DND-41 (cell line): ENCODE results near the gene NXPE3.

Source experiments
- ATAC-seq: fragments of 200-7000 bp; cut with Tn5 transposase; 3 replicates; pipeline ENCODE4 v1.9.1; 2021; ENCODE audit warnings: low read depth; ENCODE audit not compliant: insufficient read depth
- DNase-seq: peaks from one replicate; pipeline ENCODE4 v3.0.0-alpha.2; 2020
- H2AFZ ChIP-seq: 2 replicates; pipeline ENCODE4 v1.6.0; 2012; ENCODE audit warnings: low read depth, low read length
- H3K27ac ChIP-seq: 2 replicates; pipeline ENCODE4 v1.5.1; 2012; ENCODE audit warnings: low read length, inconsistent platforms
- H3K27me3 ChIP-seq: fragments of 200-600 bp; sonication (generic); 2 replicates; pipeline ENCODE4 v1.6.0; 2012; ENCODE audit warnings: low read length, mild to moderate bottlenecking, inconsistent platforms; ENCODE audit not compliant: insufficient read depth, poor library complexity
- H3K36me3 ChIP-seq: 2 replicates; pipeline ENCODE4 v1.5.1; 2012; ENCODE audit warnings: low read length, inconsistent platforms; ENCODE audit not compliant: insufficient read depth
- H3K4me1 ChIP-seq: 2 replicates; pipeline ENCODE4 v1.5.1; 2012; ENCODE audit warnings: mild to moderate bottlenecking, low read length; ENCODE audit not compliant: insufficient read depth
- H3K4me2 ChIP-seq: 2 replicates; pipeline ENCODE4 v1.6.0; 2012; ENCODE audit warnings: mild to moderate bottlenecking, moderate library complexity, low read length, inconsistent platforms; ENCODE audit not compliant: insufficient read depth
- H3K4me3 ChIP-seq, 2 experiments: fragments of 200-600 bp in 1 of 2; shearing (Covaris generic) in 1 of 2; 2 replicates each; pipeline ENCODE4 v1.5.1; 2012 to 2016; ENCODE audit warnings: inconsistent platforms in 2 of 2, low read length in 2 of 2, mild to moderate bottlenecking in 2 of 2, low read depth in 1 of 2, moderate library complexity in 1 of 2
- H3K79me2 ChIP-seq: 2 replicates; pipeline ENCODE4 v1.6.0; 2012; ENCODE audit warnings: low read length, inconsistent platforms; ENCODE audit not compliant: insufficient read depth
- H3K9ac ChIP-seq: 2 replicates; pipeline ENCODE4 v1.6.0; 2012; ENCODE audit warnings: low read depth, mild to moderate bottlenecking, inconsistent platforms, low read length, moderate library complexity
- H3K9me3 ChIP-seq: 2 replicates; pipeline ENCODE4 v1.5.1; 2012; ENCODE audit warnings: low read length, moderate library complexity, mild to moderate bottlenecking, inconsistent platforms; ENCODE audit not compliant: insufficient read depth, severe bottlenecking
- H4K20me1 ChIP-seq: 2 replicates; pipeline ENCODE4 v1.6.0; 2012; ENCODE audit warnings: low read length; ENCODE audit not compliant: insufficient read depth
- EZH2 ChIP-seq: IDR thresholded peaks from 3 replicates; pipeline ENCODE4 v1.6.1; 2012; ENCODE audit warnings: borderline replicate concordance, low read depth, mild to moderate bottlenecking, moderate library complexity, low read length, inconsistent platforms; ENCODE audit not compliant: severe bottlenecking
- TF ChIP-seq, protein P1 (sequence below): IDR thresholded peaks from 2 replicates; pipeline ENCODE4 v1.5.1; 2012; ENCODE audit warnings: borderline replicate concordance, low read length, moderate library complexity, mild to moderate bottlenecking; ENCODE audit not compliant: poor library complexity, severe bottlenecking; ENCODE audit errors: extremely low read depth

Gene NXPE3

DNA sequence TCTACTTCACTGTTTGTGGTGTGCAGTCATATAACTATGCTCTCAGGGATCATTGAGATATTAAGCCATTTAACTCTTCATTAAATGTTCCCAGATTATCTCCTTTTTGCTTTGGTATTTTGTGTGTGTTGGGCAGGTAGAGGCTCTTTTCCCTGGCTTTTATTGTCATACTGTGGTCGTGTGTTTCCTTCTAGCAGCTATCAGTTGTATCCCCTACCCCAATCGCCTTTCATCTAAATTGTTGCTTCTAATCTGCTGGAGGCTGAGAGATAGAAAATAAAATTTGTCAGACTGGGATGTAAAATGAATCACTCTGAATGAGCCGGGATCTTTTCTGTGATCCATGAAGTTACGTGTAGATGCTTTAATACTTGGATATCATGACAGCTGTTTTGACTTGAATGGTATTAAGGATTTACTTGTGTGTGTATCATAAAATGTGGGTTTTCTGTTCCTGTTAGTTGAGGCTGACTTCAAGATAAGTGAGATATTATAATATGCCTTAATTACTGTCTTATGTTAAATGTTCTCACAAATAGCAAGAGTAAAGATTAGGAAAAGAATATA, 79.5 kb downstream of the NXPE3 start:
- Histone ChIP-seq H3K9ac (no peak overlapping the region), H3K4me1 (no peaks in the 10 kb centered on the region), H3K9me3 (no peaks in the 10 kb centered on the region), H3K27ac (no peak overlapping the region), H2AFZ (no peak overlapping the region), H3K36me3 (peaks cover 66% of the 10 kb centered on the region), H3K27me3 (no peaks in the 10 kb centered on the region), H3K4me3 (no peak overlapping the region), H3K4me2 (no peak overlapping the region), H3K79me2 (no peaks in the 10 kb centered on the region), H4K20me1 (no peaks in the 10 kb centered on the region)
- DNase-seq: no peak
- TF ChIP-seq, protein P1, sequence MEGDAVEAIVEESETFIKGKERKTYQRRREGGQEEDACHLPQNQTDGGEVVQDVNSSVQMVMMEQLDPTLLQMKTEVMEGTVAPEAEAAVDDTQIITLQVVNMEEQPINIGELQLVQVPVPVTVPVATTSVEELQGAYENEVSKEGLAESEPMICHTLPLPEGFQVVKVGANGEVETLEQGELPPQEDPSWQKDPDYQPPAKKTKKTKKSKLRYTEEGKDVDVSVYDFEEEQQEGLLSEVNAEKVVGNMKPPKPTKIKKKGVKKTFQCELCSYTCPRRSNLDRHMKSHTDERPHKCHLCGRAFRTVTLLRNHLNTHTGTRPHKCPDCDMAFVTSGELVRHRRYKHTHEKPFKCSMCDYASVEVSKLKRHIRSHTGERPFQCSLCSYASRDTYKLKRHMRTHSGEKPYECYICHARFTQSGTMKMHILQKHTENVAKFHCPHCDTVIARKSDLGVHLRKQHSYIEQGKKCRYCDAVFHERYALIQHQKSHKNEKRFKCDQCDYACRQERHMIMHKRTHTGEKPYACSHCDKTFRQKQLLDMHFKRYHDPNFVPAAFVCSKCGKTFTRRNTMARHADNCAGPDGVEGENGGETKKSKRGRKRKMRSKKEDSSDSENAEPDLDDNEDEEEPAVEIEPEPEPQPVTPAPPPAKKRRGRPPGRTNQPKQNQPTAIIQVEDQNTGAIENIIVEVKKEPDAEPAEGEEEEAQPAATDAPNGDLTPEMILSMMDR: no peak
- TF ChIP-seq EZH2: no peak
- ATAC-seq: no peak

DNA sequence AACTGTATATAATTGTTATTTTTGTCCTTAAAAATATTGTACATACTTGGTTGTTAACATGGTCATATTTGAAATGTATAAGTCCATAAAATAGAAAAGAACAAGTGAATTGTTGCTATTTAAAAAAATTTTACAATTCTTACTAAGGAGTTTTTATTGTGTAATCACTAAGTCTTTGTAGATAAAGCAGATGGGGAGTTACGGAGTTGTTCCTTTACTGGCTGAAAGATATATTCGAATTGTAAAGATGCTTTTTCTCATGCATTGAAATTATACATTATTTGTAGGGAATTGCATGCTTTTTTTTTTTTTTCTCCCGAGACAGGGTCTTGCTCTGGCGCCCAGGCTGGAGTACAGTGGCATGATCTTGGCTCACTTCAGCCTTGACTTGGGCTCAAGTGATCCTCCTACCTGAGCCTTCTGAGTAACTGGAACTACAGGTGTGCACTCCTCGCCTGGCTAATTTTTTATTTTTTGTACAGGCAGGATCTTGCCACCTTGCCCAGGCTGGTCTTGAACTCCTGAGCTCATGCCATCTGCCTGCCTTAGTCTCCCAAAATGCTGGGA, 81.0 kb downstream of the NXPE3 start:
- DNase-seq: no peak
- Histone ChIP-seq H3K27ac (no peak overlapping the region), H3K9ac (no peak overlapping the region), H3K79me2 (no peaks in the 10 kb centered on the region), H3K4me2 (no peak overlapping the region), H3K4me1 (no peaks in the 10 kb centered on the region), H2AFZ (no peak overlapping the region), H3K9me3 (no peaks in the 10 kb centered on the region), H4K20me1 (no peaks in the 10 kb centered on the region), H3K36me3 (peaks cover 51% of the 10 kb centered on the region), H3K4me3 (no peak overlapping the region), H3K27me3 (no peaks in the 10 kb centered on the region)
- no peak for ATAC-seq
- TF ChIP-seq, protein P1: no peak
- TF ChIP-seq EZH2: no peak

DNA sequence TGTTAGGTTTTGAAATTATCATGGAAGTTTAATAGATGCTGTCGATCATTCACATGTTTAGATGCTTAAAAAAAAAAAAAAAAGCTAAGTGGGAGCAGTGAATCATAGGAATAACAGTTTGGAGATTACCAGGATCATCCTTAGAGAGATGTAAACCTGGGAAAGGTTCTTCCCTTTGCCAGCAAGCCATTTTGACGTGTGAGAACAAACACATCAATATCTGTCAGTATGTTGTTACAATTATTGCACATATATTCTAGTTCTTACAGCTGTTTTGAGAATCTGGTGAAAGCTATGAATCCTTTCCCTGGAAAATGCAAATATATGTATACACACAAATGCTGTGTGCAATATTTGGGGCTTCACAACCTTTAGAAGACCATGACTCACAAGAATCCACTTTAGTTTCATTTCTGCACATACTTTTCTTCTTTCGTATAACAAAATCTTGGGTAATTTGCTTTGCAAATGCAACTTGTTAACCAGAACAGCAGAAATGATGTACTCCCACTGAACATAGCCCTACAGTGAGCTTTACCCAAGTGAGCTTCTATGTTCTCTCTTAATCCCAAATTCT, 82.3 kb downstream of the NXPE3 start:
- no peak overlapping the region for H3K27ac ChIP-seq
- peaks cover 42% of the 10 kb centered on the region for H3K36me3 ChIP-seq
- no peaks in the 10 kb centered on the region for H4K20me1 ChIP-seq
- no peaks in the 10 kb centered on the region for H3K4me1 ChIP-seq
- no peak overlapping the region for H3K4me2 ChIP-seq
- H3K9ac ChIP-seq: no peak overlapping the region
- DNase-seq (no peak), ATAC-seq (no peak)
- no peak overlapping the region for H3K4me3 ChIP-seq
- no peaks in the 10 kb centered on the region for H3K79me2 ChIP-seq
- no peak overlapping the region for H2AFZ ChIP-seq
- TF ChIP-seq EZH2: no peak
- H3K9me3 ChIP-seq: no peaks in the 10 kb centered on the region
- H3K27me3 ChIP-seq: no peaks in the 10 kb centered on the region

DNA sequence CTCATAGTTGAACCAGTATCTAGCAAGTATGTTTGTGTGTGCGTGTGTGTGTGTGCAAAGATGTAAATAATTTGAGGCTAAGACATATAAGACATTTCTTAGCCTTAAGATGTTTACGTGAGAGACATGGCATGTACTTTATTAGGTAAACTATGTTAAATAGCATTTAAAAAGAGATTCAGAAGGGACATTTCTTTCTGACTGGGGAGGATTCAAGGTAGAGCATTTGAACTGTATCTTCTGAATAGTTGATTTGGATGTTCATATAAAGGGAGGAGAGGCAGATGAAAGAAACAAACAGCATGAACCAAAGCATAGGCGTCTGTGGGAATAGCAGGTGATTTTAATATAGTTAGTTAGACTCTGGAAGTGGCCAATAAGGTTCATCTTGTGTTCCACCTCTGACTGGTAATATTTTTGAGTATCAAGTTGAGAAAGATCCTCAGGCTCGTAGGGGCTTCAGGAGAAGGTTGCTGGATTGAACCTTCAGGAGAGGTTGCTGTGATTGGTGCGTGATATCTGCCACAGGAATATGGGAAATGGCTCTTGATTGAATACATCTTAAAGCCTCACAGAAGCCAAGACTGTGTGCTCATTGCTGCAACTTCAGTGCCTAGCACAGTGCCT, 82.9 kb downstream of the NXPE3 start:
- no peak overlapping the region for H2AFZ ChIP-seq
- ATAC-seq (no peak), DNase-seq (no peak)
- no peaks in the 10 kb centered on the region for H3K9me3 ChIP-seq
- H3K27ac ChIP-seq: no peak overlapping the region
- no peaks in the 10 kb centered on the region for H4K20me1 ChIP-seq
- H3K9ac ChIP-seq: no peak overlapping the region
- no peaks in the 10 kb centered on the region for H3K79me2 ChIP-seq
- no peak for TF ChIP-seq EZH2
- TF ChIP-seq, protein P1: no peak
- H3K36me3 ChIP-seq: peaks cover 37% of the 10 kb centered on the region
- H3K27me3 ChIP-seq: no peaks in the 10 kb centered on the region
- no peaks in the 10 kb centered on the region for H3K4me1 ChIP-seq
- no peak overlapping the region for H3K4me2 ChIP-seq
- H3K4me3 ChIP-seq: no peak overlapping the region
